Activated CD8-positive, alpha-beta T cell treated with anti-CD3 and anti-CD28 coated beads for 36 hours (primary cell): Measurements from ENCODE around the gene TAP2. TPM values are rescaled to one million over a fixed set of nuclear protein-coding genes. Genes with fewer than 3 reads are reported as not detected.

Source experiments
- ATAC-seq: fragments of 200-7000 bp; cut with Tn5 transposase; one replicate; pipeline ENCODE4 v1.10.0; 2021; ENCODE audit warnings: mild to moderate bottlenecking, moderate library complexity
- CTCF ChIA-PET: fragments of 350-600 bp; sonication (Branson Sonifier 250); formaldehyde crosslinking; loops from one replicate; lab custom pipeline; 2021; ENCODE audit warnings: antibody characterized with exemption; lab: Charles Lee
- POLR2A ChIA-PET: fragments of 350-600 bp; sonication (Branson Sonifier 250); formaldehyde crosslinking; loops from one replicate; lab custom pipeline; 2021; ENCODE audit warnings: antibody characterized with exemption; lab: Charles Lee
- DNase-seq: peaks from one replicate; pipeline ENCODE4 v3.0.0-alpha.2; 2020
- H3K27ac Mint-ChIP-seq: one replicate; pipeline ENCODE4 v1.8.0; 2021; ENCODE audit warnings: mild to moderate bottlenecking, mixed read lengths
- H3K27me3 Mint-ChIP-seq: one replicate; pipeline ENCODE4 v1.8.0; 2021; ENCODE audit warnings: mixed read lengths
- H3K36me3 Mint-ChIP-seq: one replicate; pipeline ENCODE4 v1.8.0; 2021; ENCODE audit warnings: low read depth, mixed read lengths
- H3K4me1 Mint-ChIP-seq: one replicate; pipeline ENCODE4 v1.8.0; 2021; ENCODE audit warnings: low read depth, mixed read lengths
- H3K4me3 Mint-ChIP-seq: one replicate; pipeline ENCODE4 v1.8.0; 2021; ENCODE audit warnings: mild to moderate bottlenecking, moderate library complexity, mixed read lengths
- H3K9me3 Mint-ChIP-seq: one replicate; pipeline ENCODE4 v1.8.0; 2021; ENCODE audit warnings: mixed read lengths
- CTCF ChIP-seq: fragments of 200-600 bp; IDR thresholded peaks from one replicate; pipeline ENCODE4 v1.8.0; 2022; ENCODE audit warnings: antibody characterized with exemption, mild to moderate bottlenecking
- intact Hi-C: fragments of 100-400 bp; cut with micrococcal nuclease; formaldehyde crosslinking; loops from one replicate; pipeline ENCODE4 v1.10.0; 2022
- total RNA-seq, 2 experiments: library from RNA; stranded (reverse); gene quantifications; one replicate each; pipeline ENCODE4 v1.2.3, GENCODE V29; 2021

The TAP2 gene
- total RNA-seq = 100 to 1,000 TPM; 110 to 113 TPM

GRCh38 chr6:32838114-32838958 lies at the start of gene TAP2:
Gene TAP2 (minus strand): TSS chr6:32838739. CDS start chr6:32838233, 506 bp downstream.
- intact Hi-C loops = loop anchor here (1.0 kb wide), 2 partner anchors 15 to 30 kb away; partner anchors contain the start of gene TAP1
- peak; percentile 98 for DNase-seq
- no peaks in the 10 kb centered on the region for H3K27me3 Mint-ChIP-seq
- ChIA-PET POLR2A (interaction anchor here (0.5 to 10.7 kb wide), 19 partner anchors 8 to 645 kb away, joined by 3 to 458 read pairs (median 6); partner anchors contain the start of genes BRD2, GPSM3, PSMB9 and TAP1), CTCF (interaction anchor here (0.6 to 10.1 kb wide), 52 partner anchors 9 to 690 kb away, joined by 3 to 400 read pairs (median 4); partner anchors contain the start of genes BRD2, HLA-DMA, PSMB9 and TAP1)
- H3K27ac Mint-ChIP-seq = peak within 1 kb of the TSS; percentile 99
- peak within 1 kb of the TSS; percentile 79 for H3K4me3 Mint-ChIP-seq
- peaks cover 74% of the 10 kb centered on the region for H3K4me1 Mint-ChIP-seq
- TF ChIP-seq CTCF = peak; percentile 95
- ATAC-seq = peak; percentile 82
- H3K36me3 Mint-ChIP-seq = peaks cover 87% of the 10 kb centered on the region
- no peaks in the 10 kb centered on the region for H3K9me3 Mint-ChIP-seq

DNA sequence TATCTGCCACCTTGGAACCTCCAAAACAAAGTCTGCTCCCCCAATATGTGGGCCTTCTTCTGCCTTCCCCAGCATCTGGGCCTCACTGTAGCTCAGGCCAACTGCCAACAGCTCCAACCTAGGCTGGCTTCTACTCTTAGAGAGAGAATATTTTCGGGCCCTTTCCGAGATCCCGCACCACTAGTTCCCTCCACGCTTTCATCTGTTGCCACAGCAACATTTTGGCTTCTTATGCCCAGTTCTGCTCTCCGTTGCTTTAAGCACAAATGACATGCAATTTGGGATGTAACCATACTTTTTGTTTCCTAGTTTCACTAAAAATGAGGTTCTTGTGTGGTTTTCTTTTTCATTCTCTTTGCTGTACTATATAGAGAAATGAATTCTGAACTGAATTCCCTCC lies 49.1 kb upstream of the TAP2 start:
- Mint-ChIP-seq H3K4me3 (no peak overlapping the region), H3K27ac (no peak overlapping the region)
- DNase-seq = no peak

GRCh38 chr6:32886681-32887383 lies 48.3 kb upstream of the TAP2 start:
- H3K4me1 Mint-ChIP-seq = peaks cover 6% of the 10 kb centered on the region
- H3K27me3 Mint-ChIP-seq = no peaks in the 10 kb centered on the region
- H3K4me3 Mint-ChIP-seq = no peak overlapping the region
- DNase-seq (no peak), ATAC-seq (no peak)
- no peak for TF ChIP-seq CTCF
- CTCF ChIA-PET = interaction anchor here (0.9 to 3.0 kb wide), 32 partner anchors 7 to 128 kb away, joined by 3 to 82 read pairs (median 6); partner anchors contain the start of genes HLA-DMA, HLA-DMB, PSMB9 and TAP1
- H3K36me3 Mint-ChIP-seq = no peaks in the 10 kb centered on the region
- H3K27ac Mint-ChIP-seq = no peak overlapping the region
- intact Hi-C loops = no loop called here
- H3K9me3 Mint-ChIP-seq = no peaks in the 10 kb centered on the region
- POLR2A ChIA-PET = interaction anchor here (0.6 to 2.3 kb wide), 8 partner anchors 66 to 123 kb away, joined by 3 to 13 read pairs (median 4); partner anchors contain the start of gene HLA-DMA

More for the DNA sequence above, 49.1 kb upstream of the TAP2 start:
- intact Hi-C loops = no loop called here
- Mint-ChIP-seq H3K9me3 (no peaks in the 10 kb centered on the region), H3K27me3 (no peaks in the 10 kb centered on the region), H3K4me1 (peaks cover 3% of the 10 kb centered on the region), H3K36me3 (no peaks in the 10 kb centered on the region)
- ATAC-seq = no peak
- ChIA-PET CTCF (interaction anchor here (1.1 to 3.0 kb wide), 3 partner anchors 46 to 97 kb away, joined by 6 to 82 read pairs (median 9); no protein-coding TSS in a partner anchor), POLR2A (interaction anchor here (1.0 to 2.1 kb wide), 2 partner anchors 81 to 86 kb away, joined by 3 to 7 read pairs; partner anchors contain the start of gene BRD2)
- no peak for TF ChIP-seq CTCF

DNA sequence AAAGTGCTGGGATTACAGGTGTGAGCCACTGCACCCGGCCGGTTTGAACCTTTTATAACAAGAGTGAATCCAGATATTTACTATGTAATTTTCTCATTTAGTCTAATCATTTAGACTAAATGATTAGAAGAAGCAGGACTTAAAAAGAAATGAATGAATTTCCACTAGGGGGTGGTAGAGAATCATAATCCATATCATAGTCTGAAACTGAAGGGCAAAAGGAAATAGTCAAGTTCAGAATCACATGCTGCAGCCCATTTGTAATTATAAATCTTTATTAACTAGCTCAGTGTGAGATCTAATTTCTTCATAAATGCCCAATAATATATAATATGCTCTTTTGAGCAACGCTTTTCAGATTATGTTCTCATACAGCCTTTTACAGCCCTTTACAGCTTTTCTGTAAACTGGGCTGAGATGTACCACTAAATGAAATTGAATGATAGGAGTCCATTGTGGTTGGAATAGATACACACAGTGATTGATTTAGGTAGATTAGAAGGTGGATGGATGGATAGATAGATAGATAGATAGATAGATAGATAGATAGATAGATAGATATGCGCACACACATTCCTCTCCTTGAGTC lies 47.3 kb upstream of the TAP2 start:
- Mint-ChIP-seq H3K27me3 (no peaks in the 10 kb centered on the region), H3K27ac (no peak overlapping the region), H3K4me1 (peaks cover 6% of the 10 kb centered on the region), H3K36me3 (no peaks in the 10 kb centered on the region), H3K9me3 (no peaks in the 10 kb centered on the region), H3K4me3 (no peak overlapping the region)
- CTCF ChIA-PET = interaction anchor here (0.7 to 3.0 kb wide), 44 partner anchors 8 to 129 kb away, joined by 3 to 82 read pairs (median 5); partner anchors contain the start of genes HLA-DMA, HLA-DMB, PSMB9 and TAP1
- intact Hi-C loops = loop anchor here (2.0 kb wide), 1 partner anchor 99 kb away; no protein-coding TSS in a partner anchor
- peak; percentile 70 for ATAC-seq
- POLR2A ChIA-PET = interaction anchor here (0.6 to 2.3 kb wide), 8 partner anchors 16 to 99 kb away, joined by 3 to 13 read pairs (median 3); partner anchors contain the start of gene HLA-DMA
- TF ChIP-seq CTCF = peak; percentile 74
- no peak for DNase-seq
